Bronchial epithelial cell (primary cell): ENCODE measurements around the gene RNASEL. TPM values are rescaled to one million over a fixed set of nuclear protein-coding genes. Genes with fewer than 3 reads are reported as not detected.

Experiments
- DNase-seq: peaks from one replicate; pipeline ENCODE4 v3.0.0-alpha.2; 2010; ENCODE audit warnings: low read depth
- FAIRE-seq: peaks from 2 replicates; lab custom pipeline; 2011; peaks lifted over from hg19 to GRCh38; lab: Jason Lieb, UNC
- H3K27me3 ChIP-seq: 2 replicates; pipeline ENCODE4 v1.5.1; 2011; ENCODE audit warnings: low read length; ENCODE audit not compliant: control insufficient read depth, insufficient read depth
- H3K36me3 ChIP-seq: 2 replicates; pipeline ENCODE4 v1.5.1; 2011; ENCODE audit warnings: low read length; ENCODE audit not compliant: control insufficient read depth, insufficient read depth
- H3K4me3 ChIP-seq: 2 replicates; pipeline ENCODE4 v1.5.1; 2011; ENCODE audit warnings: mild to moderate bottlenecking, low read depth, low read length, control low read depth
- CTCF ChIP-seq: IDR thresholded peaks from 2 replicates; pipeline ENCODE4 v1.5.1; 2011; ENCODE audit warnings: mild to moderate bottlenecking, moderate library complexity, low read length, control low read depth, inconsistent platforms; ENCODE audit not compliant: insufficient read depth, severe bottlenecking
- total RNA-seq: library from RNA; depleted of rRNA; stranded (reverse); fragments of >200 nt; gene quantifications from 2 replicates; pipeline ENCODE4 v1.2.1, GENCODE V29; 2014

Gene RNASEL
- total RNA-seq, 1 donor from 2014 or later: 3.2 TPM

GRCh38 chr1:182607566-182607965 lies 18.5 kb upstream of the RNASEL start:
- Histone ChIP-seq H3K27me3 (no peaks in the 10 kb centered on the region), H3K36me3 (no peaks in the 10 kb centered on the region), H3K4me3 (no peak overlapping the region)
- DNase-seq: no peak
- no peak for FAIRE-seq
- TF ChIP-seq CTCF: no peak

- peak; percentile 70 for DNase-seq
- Histone ChIP-seq H3K27me3 (no peaks in the 10 kb centered on the region), H3K4me3 (peak within 1 kb of the TSS; percentile 60), H3K36me3 (peaks cover 11% of the 10 kb centered on the region)
- TF ChIP-seq CTCF: no peak
- FAIRE-seq: no peak
Measured at GRCh38 chr1:182604175-182605164, 15.4 kb upstream of the RNASEL start, which contains the start of gene RGS16. TSS of gene RGS16 (minus strand) at chr1:182604389. CDS start at chr1:182604259, 130 bp downstream.

- TF ChIP-seq CTCF: no peak
- DNase-seq (no peak), FAIRE-seq (no peak)
- H3K27me3 ChIP-seq: no peaks in the 10 kb centered on the region
- H3K4me3 ChIP-seq: peak overlapping the region; percentile 60
- H3K36me3 ChIP-seq: peaks cover 11% of the 10 kb centered on the region
Measured at GRCh38 chr1:182603646-182604174, 14.7 kb upstream of the RNASEL start.

GRCh38 chr1:182602935-182603645 lies 14.0 kb upstream of the RNASEL start:
- DNase-seq: no peak
- Histone ChIP-seq H3K4me3 (peak overlapping the region; percentile 60), H3K36me3 (peaks cover 11% of the 10 kb centered on the region), H3K27me3 (no peaks in the 10 kb centered on the region)
- FAIRE-seq: no peak
- TF ChIP-seq CTCF: no peak

- no peak overlapping the region for H3K4me3 ChIP-seq
- peaks cover 11% of the 10 kb centered on the region for H3K36me3 ChIP-seq
- TF ChIP-seq CTCF: no peak
- DNase-seq: no peak
- H3K27me3 ChIP-seq: no peaks in the 10 kb centered on the region
- no peak for FAIRE-seq
Measured at GRCh38 chr1:182601913-182602312, 12.9 kb upstream of the RNASEL start.
